Parietal lobe (tissue), 2 donors: Measurements from ENCODE around the gene MARS1. TPM values are rescaled to one million over a fixed set of nuclear protein-coding genes. Genes with fewer than 3 reads are reported as not detected.

Experiments
- small RNA-seq: library from RNA; depleted of rRNA; stranded (forward); fragments of <200 nt; gene quantifications from one replicate; pipeline ENCODE3, GENCODE V24; 2014; ENCODE audit warnings: low replicate concordance
- total RNA-seq: library from RNA; depleted of rRNA; stranded (reverse); fragments of >200 nt; gene quantifications from one replicate; pipeline ENCODE4 v1.2.3, GENCODE V29; 2014

Gene MARS1
- total RNA-seq, result 122 TPM

DNA sequence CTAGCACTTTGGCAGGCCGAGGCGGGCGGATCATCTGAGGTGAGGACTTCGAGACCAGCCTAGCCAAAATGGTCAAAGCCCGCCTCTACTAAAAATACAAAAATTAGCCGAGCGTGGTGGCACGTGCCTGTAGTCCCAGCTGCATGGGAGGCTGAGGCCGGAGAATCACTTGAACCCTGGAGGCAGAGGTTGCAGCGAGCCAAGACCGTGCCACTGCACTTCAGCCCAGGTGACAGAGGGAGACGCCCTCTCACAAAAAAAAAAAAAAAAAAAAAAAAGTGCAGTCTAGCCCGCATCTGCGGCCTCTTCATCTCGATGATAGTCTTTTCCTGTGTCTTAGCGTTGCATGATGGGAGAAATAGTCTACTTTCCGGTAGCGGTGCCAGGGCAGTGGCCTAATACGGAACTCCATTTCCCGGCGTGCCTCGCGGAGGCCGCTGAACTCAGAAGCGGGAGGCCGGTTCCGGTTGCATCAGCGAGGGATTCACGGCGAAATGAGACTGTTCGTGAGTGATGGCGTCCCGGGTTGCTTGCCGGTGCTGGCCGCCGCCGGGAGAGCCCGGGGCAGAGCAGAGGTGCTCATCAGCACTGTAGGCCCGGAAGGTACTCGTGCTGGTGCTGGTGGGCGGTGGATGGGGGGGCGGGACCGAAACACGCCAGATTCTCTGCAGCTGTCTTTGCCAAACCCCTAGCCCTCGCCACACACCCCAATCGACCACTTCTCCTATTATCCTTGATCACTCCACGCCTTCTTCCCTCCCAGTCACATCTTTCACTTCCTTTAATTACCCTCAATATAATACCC is at the start of gene MARS1:
Gene MARS1, plus strand, starts transcription at position 472 of the 805 bp plus-strand sequence. Its CDS starts 23 bp downstream, at position 495.

GRCh38 chr12:57454566-57455373 is 33.1 kb upstream of the MARS1 start, which contains the start of gene INHBE:
Gene INHBE, plus strand, starts transcription at chr12:57455307. Its CDS starts 230 bp downstream, at chr12:57455537.

DNA sequence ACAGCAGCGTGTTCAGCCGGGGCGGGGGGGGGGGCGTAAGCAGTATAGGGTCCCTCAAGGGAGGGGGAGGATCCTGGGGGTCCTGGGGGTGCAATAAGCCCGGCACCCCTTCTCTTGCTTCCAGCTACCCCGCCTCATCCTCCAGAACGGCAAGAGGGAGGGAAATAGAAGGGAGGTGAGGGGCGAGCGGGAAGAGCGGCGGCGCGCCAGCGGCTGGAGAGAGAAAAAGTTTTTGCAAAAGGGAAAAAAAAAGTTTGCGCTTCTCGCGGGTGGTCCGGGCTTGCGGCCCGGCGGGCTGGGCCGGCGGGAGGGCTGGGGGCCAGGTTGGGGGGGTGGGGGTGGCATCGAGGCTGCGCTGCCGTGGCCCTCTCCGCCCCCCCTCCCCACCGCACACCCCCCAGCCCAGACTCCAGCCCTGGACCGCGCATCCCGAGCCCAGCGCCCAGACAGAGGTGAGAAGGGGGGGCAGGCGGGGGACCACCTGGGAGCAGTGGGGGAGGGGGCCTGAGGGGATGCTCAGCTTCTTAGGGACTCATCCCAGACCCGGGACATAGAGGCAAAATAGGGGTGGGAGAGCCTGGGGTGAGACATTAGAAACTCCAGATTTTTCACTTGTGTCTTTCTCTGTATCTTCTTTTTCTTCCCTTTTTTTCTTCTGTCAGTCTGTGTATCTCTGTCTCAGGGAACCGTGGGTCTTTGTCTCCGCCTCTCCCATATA is 28.0 kb upstream of the MARS1 start, which contains the start of gene GLI1:
Gene GLI1, plus strand, starts transcription at position 36 of the 718 bp plus-strand sequence. CDS start 3,907 bp downstream, outside the sequence.

DNA sequence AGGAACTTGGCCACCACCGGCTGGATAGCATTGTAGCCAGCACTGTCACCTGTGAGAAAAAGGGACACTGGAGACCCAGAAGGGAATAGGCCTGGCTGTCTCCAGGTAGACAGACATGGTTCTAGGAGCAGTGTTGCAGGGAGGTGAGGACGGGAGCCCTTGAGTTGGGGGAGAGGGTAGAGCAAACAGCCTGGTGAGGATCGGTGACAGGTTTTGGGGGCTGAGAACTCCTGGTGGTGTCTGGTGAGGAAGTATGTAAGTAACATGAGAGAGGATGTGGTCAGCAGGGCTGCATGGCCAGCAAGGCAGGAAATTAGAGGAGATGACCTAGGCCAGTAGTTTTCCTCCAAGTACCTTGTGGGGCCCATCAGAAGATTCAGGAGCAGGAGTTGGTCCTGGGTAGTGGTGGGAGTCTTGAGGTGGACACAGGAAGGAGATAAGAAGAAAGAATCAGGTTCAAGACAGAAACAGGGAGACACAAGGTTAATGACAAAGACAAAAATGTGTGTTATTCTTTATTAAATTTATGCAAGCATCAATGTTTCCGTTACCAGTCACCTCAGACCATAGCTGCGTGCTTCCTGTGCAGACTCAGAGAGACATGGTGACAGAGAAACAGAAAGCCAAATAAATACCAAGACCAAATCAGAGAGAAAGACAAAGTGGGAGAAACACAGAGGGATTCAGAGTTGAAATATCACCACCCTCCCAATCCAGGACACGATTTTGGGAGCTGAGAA is 8.3 kb upstream of the MARS1 start, which contains the start of gene ARHGAP9:
Gene ARHGAP9, minus strand, starts transcription at position 491 of the 740 bp plus-strand sequence. Its CDS starts 460 bp downstream, at position 31.

GRCh38 chr12:57520053-57520818 is 32.4 kb downstream of the MARS1 start, which contains the start of gene DDIT3:
Gene DDIT3, minus strand, starts transcription at chr12:57520514. Its CDS starts 3,108 bp downstream, at chr12:57517406.

DNA sequence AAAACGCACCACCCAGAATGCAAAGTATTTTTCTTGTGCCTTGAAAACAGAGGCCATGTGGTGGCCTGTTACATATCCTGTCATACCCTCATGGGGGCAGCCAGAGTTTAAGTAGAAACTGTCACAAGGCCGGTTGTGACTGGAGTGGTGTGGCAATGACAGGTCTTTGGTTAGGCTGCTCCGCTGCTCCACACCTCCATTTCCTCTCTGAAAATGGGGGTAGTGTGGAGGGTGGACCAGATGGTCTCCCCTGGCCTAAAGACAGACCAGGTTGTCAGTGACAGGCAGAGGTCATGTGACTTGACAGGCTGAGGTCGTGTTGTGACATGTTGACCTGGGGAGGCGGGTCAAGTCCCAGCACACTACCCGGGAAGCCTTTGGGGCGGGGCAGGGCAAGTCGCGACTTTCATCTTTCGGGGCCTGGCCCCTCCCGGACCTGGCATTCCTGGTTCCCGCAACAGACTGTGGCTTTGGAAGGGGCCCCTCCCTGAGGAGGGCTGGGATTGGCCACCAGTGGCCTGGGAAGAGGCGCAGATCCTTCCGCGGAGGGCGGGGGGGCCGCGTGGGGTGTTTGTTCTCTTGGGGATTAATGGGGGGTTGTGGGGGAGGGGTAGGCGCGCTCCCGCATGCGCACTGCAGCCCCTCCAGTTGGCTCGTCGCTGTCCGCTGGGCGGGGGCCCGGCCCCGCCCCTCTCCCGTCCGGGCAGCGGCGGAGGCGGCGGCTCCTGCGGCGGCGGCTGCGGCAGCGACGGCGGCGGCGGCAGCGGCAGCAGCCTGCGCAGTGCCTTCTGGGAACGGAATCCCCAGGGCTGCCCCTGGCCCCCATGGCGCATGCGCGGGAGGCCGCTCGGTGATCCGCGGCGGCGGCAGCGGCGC is 34.4 kb downstream of the MARS1 start, which contains the start of gene MBD6:
Gene MBD6, plus strand, starts transcription at position 814 of the 876 bp plus-strand sequence. CDS start 1,480 bp downstream, outside the sequence.

DNA sequence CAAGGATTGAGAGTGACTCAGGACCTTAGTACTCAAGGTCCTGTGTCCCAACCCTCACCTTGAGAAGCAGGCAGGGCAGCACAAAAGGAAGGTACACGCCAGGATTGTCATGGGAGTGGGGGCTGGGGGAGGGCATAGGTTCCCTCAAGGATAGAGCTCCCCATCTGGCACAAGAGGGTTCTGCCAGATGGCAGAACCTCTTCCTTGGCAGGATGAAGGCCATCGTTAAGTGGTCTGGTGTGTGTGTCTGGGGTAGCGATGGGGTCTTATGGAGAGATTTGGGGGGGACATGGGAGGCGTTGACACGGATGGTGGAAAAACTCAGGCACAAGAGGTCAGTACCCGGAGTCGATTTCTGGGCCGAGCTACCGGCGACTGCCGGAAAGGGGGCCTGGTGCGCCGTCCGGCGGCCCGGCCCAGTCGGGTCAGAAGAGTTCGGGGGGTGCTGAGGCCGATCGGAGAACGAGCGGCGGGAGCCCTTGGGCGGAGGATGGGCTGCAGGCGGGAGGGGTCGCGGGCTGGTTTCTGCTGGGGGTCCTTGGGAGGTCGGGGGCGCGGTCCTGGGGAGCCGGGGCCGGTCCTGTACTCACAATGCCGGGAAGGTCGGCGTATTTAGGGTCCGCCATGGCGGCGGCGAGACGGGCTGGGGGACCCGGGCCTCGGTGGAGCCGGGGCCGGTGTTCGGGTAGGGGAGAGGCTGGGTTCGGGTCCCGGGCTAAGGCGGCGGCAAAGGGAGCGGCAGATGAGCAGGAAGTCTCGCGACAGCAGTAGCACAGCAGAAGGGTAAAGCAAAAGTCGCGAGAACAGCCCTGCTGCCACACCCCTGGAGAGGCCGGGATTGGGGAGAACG is 58.8 kb downstream of the MARS1 start, which contains the start of gene DCTN2:
Gene DCTN2, minus strand, starts transcription at position 755 of the 850 bp plus-strand sequence. Its CDS starts 129 bp downstream, at position 626.

DNA sequence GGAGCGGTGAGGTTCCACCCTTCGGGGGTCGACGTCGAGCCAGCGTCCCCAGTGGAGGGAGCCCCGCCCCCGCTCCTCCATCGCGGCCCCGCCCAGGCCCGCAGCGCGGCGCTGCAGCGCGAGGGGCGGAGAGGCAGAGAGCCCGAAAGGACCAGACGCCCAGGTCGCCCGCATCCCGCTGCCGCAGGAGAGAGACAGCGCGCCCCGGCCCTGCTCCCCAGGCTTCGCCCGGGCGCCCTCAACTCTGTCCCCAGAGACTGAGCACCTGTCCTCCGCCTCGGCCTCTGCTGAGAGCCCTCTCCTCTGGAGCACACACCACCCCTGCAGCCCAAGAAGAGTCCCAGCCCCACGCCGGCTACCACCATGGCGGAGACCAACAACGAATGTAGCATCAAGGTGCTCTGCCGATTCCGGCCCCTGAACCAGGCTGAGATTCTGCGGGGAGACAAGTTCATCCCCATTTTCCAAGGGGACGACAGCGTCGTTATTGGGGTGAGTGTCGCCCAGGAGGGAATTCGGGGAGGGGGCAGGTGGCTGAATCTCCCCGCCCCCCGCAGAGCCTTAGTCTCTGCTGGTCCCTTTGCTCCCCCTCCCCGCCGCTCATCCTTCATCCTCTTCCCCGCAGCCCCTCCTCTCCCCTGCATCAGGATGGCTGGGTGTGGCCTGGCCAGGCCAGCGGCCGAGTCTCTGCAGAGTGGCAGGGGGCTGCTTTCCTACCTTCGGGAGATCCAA is 62.2 kb downstream of the MARS1 start, which contains the start of gene KIF5A:
Gene KIF5A, plus strand, starts transcription at position 136 of the 732 bp plus-strand sequence. Its CDS starts 228 bp downstream, at position 364.

Small RNAs within 50 kb of the gene (small RNA-seq; reads per million reads assigned to genes)
- gene MIR616, result not detected

Other genes with a start within 250 kb of the MARS1 start
- gene STAC3, start 236.9 kb upstream of the MARS1 start, total RNA-seq, result 0.94 TPM
- gene R3HDM2, start 57.0 kb upstream of the MARS1 start, total RNA-seq, result 38.5 TPM
- not detected for gene INHBC, start 53.3 kb upstream of the MARS1 start, total RNA-seq
- not detected for gene INHBE, start 32.8 kb upstream of the MARS1 start, total RNA-seq
- 0.63 TPM for gene GLI1, start 28.3 kb upstream of the MARS1 start, total RNA-seq
- gene ARHGAP9, start 8.2 kb upstream of the MARS1 start, total RNA-seq, result 0.94 TPM
- gene DDIT3, start 32.4 kb downstream of the MARS1 start, total RNA-seq, result 3.8 TPM
- gene MBD6, start 34.8 kb downstream of the MARS1 start, total RNA-seq, result 6.3 TPM
- 153 TPM for gene DCTN2, start 59.1 kb downstream of the MARS1 start, total RNA-seq
- 97.0 TPM for gene KIF5A, start 62.0 kb downstream of the MARS1 start, total RNA-seq
- 13.8 TPM for gene PIP4K2C, start 103.1 kb downstream of the MARS1 start, total RNA-seq
- gene DTX3, start 116.8 kb downstream of the MARS1 start, total RNA-seq, result 81.7 TPM
- 40.7 TPM for gene ARHGEF25, start 123.4 kb downstream of the MARS1 start, total RNA-seq
- 103 TPM for gene B4GALNT1, start 145.1 kb downstream of the MARS1 start, total RNA-seq
- 115 TPM for gene OS9, start 206.1 kb downstream of the MARS1 start, total RNA-seq